GM12878 (cell line): ENCODE data around the gene DISP2. TPM values are rescaled to one million over a fixed set of nuclear protein-coding genes. Genes with fewer than 3 reads are reported as not detected.

Experiments used
- ATAC-seq: fragments of 200-7000 bp; cut with Tn5 transposase; 3 replicates; pipeline ENCODE4 v1.9.1; 2020; ENCODE audit warnings: mild to moderate bottlenecking, moderate library complexity
- BruUV-seq: library from RNA; stranded (reverse); fragments of 400-500 nt; replicated peaks from 2 replicates; lab custom pipeline; 2021; lab: Mats Ljungman, UMichigan
- CTCF ChIA-PET: fragments of 300-600 bp; sonication (Branson Sonifier 250); formaldehyde crosslinking; extraction: SDS; loops from one replicate; lab custom pipeline; 2021; ENCODE audit warnings: inconsistent platforms; lab: Yijun Ruan, JAX
- POLR2A ChIA-PET: fragments of 350-600 bp; formaldehyde crosslinking; extraction: SDS; loops from one replicate; lab custom pipeline; 2021; ENCODE audit warnings: inconsistent platforms; lab: Charles Lee
- RAD21 ChIA-PET: fragments of 300-600 bp; sonication (Branson Sonifier 250); formaldehyde crosslinking; loops from one replicate; lab custom pipeline; 2023; ENCODE audit warnings: antibody characterized with exemption; ENCODE audit not compliant: unreplicated experiment; lab: Charles Lee
- SMC1A ChIA-PET: fragments of 300-600 bp; sonication (Branson Sonifier 250); formaldehyde crosslinking; loops from one replicate; lab custom pipeline; 2023; ENCODE audit not compliant: unreplicated experiment, uncharacterized antibody; lab: Charles Lee
- DNase-seq: peaks from one replicate; pipeline ENCODE4 v3.0.0-alpha.2; 2011; ENCODE audit warnings: low read depth, low spot score
- FAIRE-seq: peaks from 3 replicates; lab custom pipeline; 2011; peaks lifted over from hg19 to GRCh38; lab: Jason Lieb, UNC
- H2AFZ ChIP-seq: 2 replicates; pipeline ENCODE4 v1.6.0; 2011; ENCODE audit warnings: low read depth, low read length, control low read depth; ENCODE audit not compliant: control insufficient read depth
- H3K27ac ChIP-seq: 2 replicates; pipeline ENCODE4 v1.5.1; 2011; ENCODE audit warnings: control low read depth; ENCODE audit not compliant: control insufficient read depth, insufficient read depth
- H3K27me3 ChIP-seq, 2 experiments: replicated peaks in 1 of 2; 2 replicates each; pipeline versions ENCODE4 v1.6.0 to v1.6.1; 2011; ENCODE audit warnings: low read length in 1 of 2; ENCODE audit not compliant: control insufficient read depth in 2 of 2, insufficient read depth in 2 of 2
- H3K36me3 ChIP-seq, 2 experiments: 2 replicates each; pipeline ENCODE4 v1.5.1; 2011; ENCODE audit warnings: low read length in 1 of 2; ENCODE audit not compliant: control insufficient read depth in 2 of 2, insufficient read depth in 2 of 2
- H3K4me1 ChIP-seq: 2 replicates; pipeline ENCODE4 v1.6.1; 2011; ENCODE audit warnings: mild to moderate bottlenecking, low read length, moderate library complexity, mixed read lengths; ENCODE audit not compliant: control insufficient read depth, insufficient read depth
- H3K4me2 ChIP-seq: 2 replicates; pipeline ENCODE4 v1.6.0; 2011; ENCODE audit warnings: control low read depth; ENCODE audit not compliant: control insufficient read depth, insufficient read depth
- H3K4me3 ChIP-seq: fragments of 200-600 bp; sonication (generic); 2 replicates; pipeline ENCODE4 v1.5.1; 2016
- H3K79me2 ChIP-seq: 2 replicates; pipeline ENCODE4 v1.6.0; 2011; ENCODE audit warnings: low read length; ENCODE audit not compliant: control insufficient read depth, insufficient read depth
- H3K9ac ChIP-seq: 2 replicates; pipeline ENCODE4 v1.8.0; 2011; ENCODE audit warnings: low read length, control low read depth, mixed read lengths; ENCODE audit not compliant: control insufficient read depth, insufficient read depth
- H3K9me3 ChIP-seq: replicated peaks from 3 replicates; pipeline ENCODE4 v1.5.1; 2011; ENCODE audit warnings: mild to moderate bottlenecking, low read length; ENCODE audit not compliant: control insufficient read depth, insufficient read depth
- H4K20me1 ChIP-seq: 2 replicates; pipeline ENCODE4 v1.6.0; 2011; ENCODE audit not compliant: control insufficient read depth, insufficient read depth
- BRCA1 ChIP-seq: IDR thresholded peaks from 2 replicates; pipeline ENCODE4 v1.6.1; 2011; ENCODE audit warnings: low read depth, low read length, improper control_type of control experiment
- HCFC1 ChIP-seq: fragments of 150-350 bp; IDR thresholded peaks from 2 replicates; pipeline ENCODE4 v1.6.1; 2014; ENCODE audit warnings: low read length
- MEF2A ChIP-seq: IDR thresholded peaks from 2 replicates; pipeline ENCODE4 v1.6.1; 2011; ENCODE audit warnings: low read depth, mild to moderate bottlenecking, low read length, moderate library complexity; ENCODE audit not compliant: insufficient read depth
- NR2C1 ChIP-seq: fragments of 450-650 bp; IDR thresholded peaks from 2 replicates; pipeline ENCODE4 v1.6.1; 2017; ENCODE audit warnings: antibody characterized with exemption, mild to moderate bottlenecking, moderate library complexity
- POLR2A ChIP-seq: IDR thresholded peaks from 2 replicates; pipeline ENCODE4 v1.6.1; 2011; ENCODE audit warnings: low read depth, mild to moderate bottlenecking, low read length
- SREBF1 ChIP-seq: IDR thresholded peaks from 2 replicates; pipeline ENCODE4 v1.6.1; 2012; ENCODE audit warnings: mild to moderate bottlenecking, low read length
- SUPT20H ChIP-seq: IDR thresholded peaks from 2 replicates; pipeline ENCODE4 v1.6.1; 2011; ENCODE audit warnings: low read depth, mild to moderate bottlenecking, low read length, moderate library complexity, borderline replicate concordance; ENCODE audit not compliant: control insufficient read depth
- WGBS: methylation state at CpG from one replicate; pipeline ENCODE4 v1.1.6; 2016; ENCODE audit warnings: low lambda C conversion rate; ENCODE audit not compliant: insufficient replicate concordance, insufficient coverage; ENCODE audit errors: missing lambda C conversion rate; 5-methylcytosine and 5-hydroxymethylcytosine counted together
- in situ Hi-C: fragments of 300-500 bp; cut with MboI; formaldehyde crosslinking; loops from 9 replicates; pipeline ENCODE4 v1.14.3; 2018; ENCODE audit warnings: mixed read lengths
- intact Hi-C: fragments of 100-400 bp; cut with micrococcal nuclease; formaldehyde crosslinking; loops from one replicate; pipeline ENCODE4 v1.14.2; 2022; ENCODE audit not compliant: unreplicated experiment
- polyA plus RNA-seq, 11 experiments: library from polyadenylated mRNA; depleted of rRNA in 4 of 11; unstranded in 6 of 11; stranded (reverse) in 5 of 11; fragments of >200 nt; fragmentation: Nextera tagmentation in 4 of 11; fragmentation: Illumina TruSeq in 1 of 11; extraction: Ambion mirVana in 4 of 11; extraction: Trizol in 1 of 11; gene quantifications; 1 replicate in 1 of 11; 2 replicates in 10 of 11; pipeline versions ENCODE4 v1.2.1 to v1.2.3, GENCODE V29; 2011 to 2016; ENCODE audit warnings: inconsistent platforms in 2 of 11, missing spikeins in 2 of 11, low read depth in 1 of 11
- total RNA-seq, 4 experiments: library from RNA; depleted of rRNA in 3 of 4; stranded (reverse); fragments of >200 nt in 3 of 4; fragmentation: Illumina TruSeq in 1 of 4; extraction: Trizol in 1 of 4; gene quantifications; 2 replicates each; pipeline versions ENCODE4 v1.2.1 to v1.2.3, GENCODE V29; 2013 to 2021
- TF ChIP-seq, protein P1 (sequence below): IDR thresholded peaks from 2 replicates; pipeline ENCODE4 v1.6.1; 2011; ENCODE audit warnings: borderline replicate concordance, low read depth, mild to moderate bottlenecking, moderate library complexity, low read length; ENCODE audit not compliant: insufficient read depth, poor library complexity, severe bottlenecking

The DISP2 gene
- total and polyA plus RNA-seq, 10 of the 15 experiments (the other 5 are each of a cell fraction or from before 2014, with no cell fraction given), result under 0.01 to 0.20 (median 0.12) TPM; not detected in 7

DNA sequence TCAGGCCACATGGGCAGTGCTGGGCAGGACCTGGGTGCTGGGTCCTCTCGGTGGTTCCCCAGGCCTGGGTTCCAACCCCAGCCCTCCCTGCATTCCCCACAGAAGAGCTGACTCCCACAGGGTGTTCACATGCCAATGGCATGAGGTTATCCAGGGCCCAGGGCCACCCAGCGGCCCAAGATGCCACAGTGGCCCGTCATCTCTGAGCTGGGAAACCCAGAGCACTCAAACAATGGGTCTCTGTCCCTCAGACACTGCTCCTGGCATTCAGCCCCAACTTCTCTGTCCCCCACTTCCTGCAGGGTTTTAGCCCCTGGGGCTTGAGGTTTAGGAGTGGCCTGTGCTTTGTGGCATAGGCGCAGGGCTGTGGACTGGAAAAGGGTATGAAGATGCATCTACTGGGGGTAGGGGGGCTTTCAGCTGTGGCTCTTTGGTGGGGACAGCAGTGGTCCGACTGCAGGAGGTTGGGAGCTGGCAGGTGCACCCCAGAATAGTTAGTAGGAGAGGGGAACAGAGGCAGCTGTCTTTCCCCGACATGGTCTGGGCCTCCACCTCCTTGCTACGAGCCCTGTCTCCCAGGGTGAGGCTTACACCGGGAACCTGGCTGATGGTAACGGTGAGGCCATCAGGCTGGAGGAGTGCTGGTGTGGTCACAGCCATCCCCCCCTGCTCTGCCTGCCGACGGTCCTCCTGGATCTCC, 18.9 kb upstream of the DISP2 start:
- H2AFZ ChIP-seq, result no peak overlapping the region
- no peak overlapping the region for H3K9ac ChIP-seq
- H3K27ac ChIP-seq, result no peak overlapping the region
- H3K4me1 ChIP-seq, result peaks cover 6% of the 10 kb centered on the region
- no peaks in the 10 kb centered on the region for H3K9me3 ChIP-seq
- POLR2A ChIA-PET, result no interaction called here
- FAIRE-seq (no peak), DNase-seq (no peak), ATAC-seq (no peak)
- WGBS, result 47% methylated on average over 11 of the region's 11 CpGs
- no peak for TF ChIP-seq SUPT20H
- TF ChIP-seq HCFC1, result no peak
- TF ChIP-seq MEF2A, result no peak
- TF ChIP-seq NR2C1, result no peak
- no peak for TF ChIP-seq BRCA1
- TF ChIP-seq SREBF1, result no peak
- no peak for TF ChIP-seq POLR2A
- TF ChIP-seq, protein P1, sequence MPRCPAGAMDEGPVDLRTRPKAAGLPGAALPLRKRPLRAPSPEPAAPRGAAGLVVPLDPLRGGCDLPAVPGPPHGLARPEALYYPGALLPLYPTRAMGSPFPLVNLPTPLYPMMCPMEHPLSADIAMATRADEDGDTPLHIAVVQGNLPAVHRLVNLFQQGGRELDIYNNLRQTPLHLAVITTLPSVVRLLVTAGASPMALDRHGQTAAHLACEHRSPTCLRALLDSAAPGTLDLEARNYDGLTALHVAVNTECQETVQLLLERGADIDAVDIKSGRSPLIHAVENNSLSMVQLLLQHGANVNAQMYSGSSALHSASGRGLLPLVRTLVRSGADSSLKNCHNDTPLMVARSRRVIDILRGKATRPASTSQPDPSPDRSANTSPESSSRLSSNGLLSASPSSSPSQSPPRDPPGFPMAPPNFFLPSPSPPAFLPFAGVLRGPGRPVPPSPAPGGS, result no peak
- no peak overlapping the region for H3K4me2 ChIP-seq
- H3K79me2 ChIP-seq, result no peaks in the 10 kb centered on the region
- no TSS peak for BruUV-seq
- no peaks in the 10 kb centered on the region for H4K20me1 ChIP-seq
- no peaks in the 10 kb centered on the region; a peak in 1 of 4 replicates for H3K27me3 ChIP-seq
- no peak overlapping the region for H3K4me3 ChIP-seq
- no peaks in the 10 kb centered on the region for H3K36me3 ChIP-seq
- RAD21 ChIA-PET, result interaction anchor here (1.2 to 4.7 kb wide), 6 partner anchors 17 to 61 kb away, joined by 3 to 93 read pairs (median 4); partner anchors contain the start of gene INAFM2
- SMC1A ChIA-PET, result interaction anchor here (2.7 to 4.6 kb wide), 5 partner anchors 12 to 60 kb away, joined by 10 to 58 read pairs (median 31); partner anchors contain the start of genes INAFM2 and PLCB2
- CTCF ChIA-PET, result interaction anchor here (1.0 to 13.7 kb wide), 21 partner anchors 7 to 304 kb away, joined by 3 to 336 read pairs (median 5); partner anchors contain the start of genes BAHD1, INAFM2, IVD and PLCB2
- intact Hi-C loops (loop anchor here (1.0 kb wide), 2 partner anchors 18 to 60 kb away; no protein-coding TSS in a partner anchor), in situ Hi-C loops (no loop called here)
